Karpas-422 (cell line): ENCODE data around the gene KRTAP4-3. TPM values are rescaled to one million over a fixed set of nuclear protein-coding genes. Genes with fewer than 3 reads are reported as not detected.
"Not testable (repeated sequence)": the region's sequence is repeated elsewhere in the genome, so short reads cannot be mapped to it uniquely, and the experiment has no call there.

Experiments
- DNase-seq: peaks from one replicate; pipeline ENCODE4 v3.0.0-alpha.2; 2015
- H2AFZ ChIP-seq: fragments of 200-600 bp; sonication (generic); 2 replicates; pipeline ENCODE4 v1.6.1; 2014; ENCODE audit warnings: antibody characterized with exemption, low read length, mixed read lengths
- H3K27ac ChIP-seq: fragments of 200-600 bp; sonication (generic); 2 replicates; pipeline ENCODE4 v1.5.1; 2014; ENCODE audit warnings: mild to moderate bottlenecking, low read length, moderate library complexity
- H3K27me3 ChIP-seq: fragments of 200-600 bp; sonication (generic); 2 replicates; pipeline ENCODE4 v1.6.1; 2014; ENCODE audit warnings: low read length, mixed read lengths
- H3K36me3 ChIP-seq: fragments of 200-600 bp; sonication (generic); 2 replicates; pipeline ENCODE4 v1.6.1; 2014; ENCODE audit warnings: low read length, mixed read lengths; ENCODE audit not compliant: insufficient read depth
- H3K4me1 ChIP-seq: fragments of 200-600 bp; sonication (generic); 2 replicates; pipeline ENCODE4 v1.6.1; 2014; ENCODE audit warnings: mild to moderate bottlenecking, low read length, mixed read lengths
- H3K4me2 ChIP-seq: fragments of 200-600 bp; sonication (generic); 2 replicates; pipeline ENCODE4 v1.6.1; 2014; ENCODE audit warnings: low read length, low read depth, mild to moderate bottlenecking; ENCODE audit not compliant: poor library complexity, severe bottlenecking
- H3K4me3 ChIP-seq: fragments of 200-600 bp; sonication (generic); 2 replicates; pipeline ENCODE4 v1.5.1; 2014; ENCODE audit warnings: mild to moderate bottlenecking, antibody characterized with exemption, low read length, mixed read lengths
- H3K79me2 ChIP-seq: fragments of 200-600 bp; sonication (generic); 2 replicates; pipeline ENCODE4 v1.6.1; 2014; ENCODE audit warnings: mild to moderate bottlenecking, low read length, mixed read lengths
- H3K9ac ChIP-seq: fragments of 200-600 bp; sonication (generic); 2 replicates; pipeline ENCODE4 v1.6.0; 2014; ENCODE audit warnings: low read length
- H3K9me2 ChIP-seq: fragments of 200-600 bp; sonication (generic), shearing (Covaris generic); replicated peaks from 2 replicates; pipeline ENCODE4 v1.6.0; 2014; ENCODE audit warnings: mild to moderate bottlenecking, low read length, moderate library complexity; ENCODE audit not compliant: insufficient read depth
- H3K9me3 ChIP-seq: fragments of 300-700, 200-600 bp; sonication (generic); 2 replicates; pipeline ENCODE4 v1.6.1; 2014; ENCODE audit warnings: low read length, mixed read lengths
- H4K20me1 ChIP-seq: fragments of 200-600 bp; sonication (generic); 2 replicates; pipeline ENCODE4 v1.6.1; 2014; ENCODE audit warnings: mild to moderate bottlenecking, antibody characterized with exemption, low read length, low read depth; ENCODE audit not compliant: insufficient read depth
- total RNA-seq: library from RNA; depleted of rRNA; stranded (reverse); fragments of >200 nt; shearing (Covaris generic); gene quantifications from 2 replicates; pipeline ENCODE4 v1.2.3, GENCODE V29; 2014; ENCODE audit warnings: low replicate concordance; rRNA removed

Gene KRTAP4-3
- not detected in 2 replicates for total RNA-seq

- Histone ChIP-seq H3K9me3 (no peaks in the 10 kb centered on the region), H3K27ac (no peak within 1 kb of the TSS), H3K36me3 (no peaks in the 10 kb centered on the region), H3K4me3 (no peak within 1 kb of the TSS), H4K20me1 (no peaks in the 10 kb centered on the region), H3K4me2 (no peak within 1 kb of the TSS), H3K27me3 (no peaks in the 10 kb centered on the region), H3K9ac (no peak within 1 kb of the TSS), H3K79me2 (no peaks in the 10 kb centered on the region), H3K4me1 (no peaks in the 10 kb centered on the region), H3K9me2 (no peaks in the 10 kb centered on the region), H2AFZ (no peak within 1 kb of the TSS)
- DNase-seq: no peak
Observed at GRCh38 chr17:41168121-41168520, at the start of gene KRTAP4-3. Gene KRTAP4-3 (minus strand): TSS chr17:41168221. CDS start chr17:41168172, 49 bp downstream.

- H3K4me1 ChIP-seq: no peaks in the 10 kb centered on the region
- no peak overlapping the region for H3K27ac ChIP-seq
- no peaks in the 10 kb centered on the region for H3K79me2 ChIP-seq
- H4K20me1 ChIP-seq: no peaks in the 10 kb centered on the region
- H3K9ac ChIP-seq: no peak overlapping the region
- no peak overlapping the region for H2AFZ ChIP-seq
- no peaks in the 10 kb centered on the region for H3K27me3 ChIP-seq
- H3K9me3 ChIP-seq: no peaks in the 10 kb centered on the region
- H3K4me3 ChIP-seq: no peak overlapping the region
- no peaks in the 10 kb centered on the region for H3K9me2 ChIP-seq
- no peak for DNase-seq
- H3K36me3 ChIP-seq: no peaks in the 10 kb centered on the region
- no peak overlapping the region for H3K4me2 ChIP-seq
Observed at GRCh38 chr17:41215681-41216080, 47.7 kb upstream of the KRTAP4-3 start.

DNA sequence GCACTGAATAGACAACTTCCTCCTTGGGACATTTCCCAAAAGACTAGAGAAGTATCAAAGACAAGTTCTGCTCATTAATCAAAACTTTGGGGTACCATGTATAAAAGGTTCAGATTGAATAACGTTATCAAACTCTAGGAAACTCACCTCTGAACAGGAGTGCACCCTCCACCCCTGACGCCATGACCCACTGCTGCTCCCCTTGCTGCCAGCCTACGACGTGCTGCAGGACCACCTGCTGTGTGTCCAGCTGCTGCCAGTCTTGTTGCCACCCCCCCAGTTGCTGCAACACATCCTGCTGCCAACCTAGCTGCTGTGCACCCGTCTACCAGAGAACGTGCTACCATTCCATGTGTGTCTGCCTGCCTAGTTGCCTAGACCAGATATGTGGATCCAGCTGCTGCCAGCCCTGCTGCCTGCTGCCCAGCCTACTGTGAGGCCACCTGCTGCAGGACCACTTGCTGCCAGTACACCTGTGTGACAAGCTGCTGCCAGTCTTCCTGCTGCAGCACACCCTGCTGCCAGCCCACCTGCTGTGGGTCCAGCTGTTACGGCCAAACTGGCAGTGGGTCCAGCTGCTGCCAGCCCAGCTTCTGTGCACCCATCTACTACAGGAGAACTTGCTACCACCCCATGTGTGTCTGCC lies 44.6 kb upstream of the KRTAP4-3 start:
- Histone ChIP-seq H3K79me2 (no peaks in the 10 kb centered on the region), H3K9me3 (no peaks in the 10 kb centered on the region), H3K27me3 (no peaks in the 10 kb centered on the region), H3K4me1 (no peaks in the 10 kb centered on the region), H3K36me3 (no peaks in the 10 kb centered on the region), H3K27ac (no peak overlapping the region), H2AFZ (no peak overlapping the region), H3K4me3 (no peak overlapping the region), H4K20me1 (no peaks in the 10 kb centered on the region), H3K9ac (no peak overlapping the region), H3K4me2 (no peak overlapping the region), H3K9me2 (no peaks in the 10 kb centered on the region)
- DNase-seq: no peak

GRCh38 chr17:41211845-41212466 lies 43.9 kb upstream of the KRTAP4-3 start:
- no peaks in the 10 kb centered on the region for H3K9me2 ChIP-seq
- H3K36me3 ChIP-seq: no peaks in the 10 kb centered on the region
- H3K4me3 ChIP-seq: no peak overlapping the region
- H3K4me2 ChIP-seq: no peak overlapping the region
- no peak overlapping the region for H2AFZ ChIP-seq
- no peaks in the 10 kb centered on the region for H3K27me3 ChIP-seq
- H3K79me2 ChIP-seq: no peaks in the 10 kb centered on the region
- H3K9me3 ChIP-seq: no peaks in the 10 kb centered on the region
- no peaks in the 10 kb centered on the region for H3K4me1 ChIP-seq
- no peaks in the 10 kb centered on the region for H4K20me1 ChIP-seq
- no peak overlapping the region for H3K27ac ChIP-seq
- no peak for DNase-seq
- H3K9ac ChIP-seq: no peak overlapping the region

DNA sequence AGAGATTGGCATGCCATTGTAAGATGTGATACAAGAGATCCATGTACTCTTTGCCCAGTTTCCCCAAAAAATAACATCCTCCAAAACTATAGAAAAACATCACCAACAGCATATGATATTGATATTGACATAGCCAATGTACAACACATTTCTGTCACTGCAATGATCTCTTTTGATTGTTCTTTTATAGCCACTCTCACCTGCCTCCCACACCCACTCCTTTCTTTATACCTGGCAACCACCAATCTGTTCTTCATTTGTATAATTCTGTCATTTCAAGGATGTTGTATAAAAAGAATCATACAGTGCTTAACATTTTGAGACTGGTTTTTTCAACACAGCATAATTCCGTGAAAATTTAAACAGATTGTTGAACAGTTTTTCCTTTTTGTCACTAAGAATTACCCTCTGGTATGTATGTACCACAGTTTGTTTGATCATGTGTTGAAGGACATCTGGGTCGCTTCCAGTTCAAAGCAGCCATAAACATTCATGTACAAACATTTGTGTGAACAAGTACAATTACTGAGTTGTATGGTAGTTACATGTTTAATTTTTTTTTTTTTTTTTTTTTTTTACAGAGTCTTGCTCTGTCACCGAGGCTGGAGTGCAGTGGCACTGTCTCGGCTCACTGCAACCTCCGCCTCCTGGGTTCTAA lies 31.5 kb upstream of the KRTAP4-3 start:
- no peak overlapping the region for H3K4me2 ChIP-seq
- no peaks in the 10 kb centered on the region for H3K36me3 ChIP-seq
- no peaks in the 10 kb centered on the region for H3K79me2 ChIP-seq
- no peaks in the 10 kb centered on the region for H3K9me3 ChIP-seq
- H4K20me1 ChIP-seq: no peaks in the 10 kb centered on the region
- H3K9me2 ChIP-seq: no peaks in the 10 kb centered on the region
- no peaks in the 10 kb centered on the region for H3K27me3 ChIP-seq
- H3K9ac ChIP-seq: no peak overlapping the region
- no peak overlapping the region for H3K27ac ChIP-seq
- no peak overlapping the region for H3K4me3 ChIP-seq
- no peak overlapping the region for H2AFZ ChIP-seq
- H3K4me1 ChIP-seq: no peaks in the 10 kb centered on the region
- no peak for DNase-seq

DNA sequence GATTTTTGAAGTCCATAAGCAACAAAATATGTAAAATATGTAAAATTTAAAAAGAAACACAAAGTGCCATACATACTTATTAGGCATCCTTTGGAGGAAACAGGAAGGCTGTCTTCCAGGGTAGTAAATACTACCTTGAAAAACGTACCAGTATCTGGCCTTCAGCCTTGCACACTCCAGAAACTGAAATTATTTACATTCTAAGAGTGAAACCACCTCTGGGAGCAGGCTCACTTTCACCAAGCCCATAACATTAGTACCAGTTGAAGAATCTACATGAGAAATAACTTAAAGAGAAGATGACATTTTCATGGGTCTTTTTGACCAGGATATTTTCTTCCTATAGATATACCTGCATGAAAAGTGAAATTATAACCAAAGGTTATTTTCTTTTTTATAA lies 28.0 kb upstream of the KRTAP4-3 start:
- H3K4me2 ChIP-seq: no peak overlapping the region
- no peak overlapping the region for H3K27ac ChIP-seq
- DNase-seq: no peak
- H3K4me1 ChIP-seq: no peaks in the 10 kb centered on the region
- H3K4me3 ChIP-seq: no peak overlapping the region
- H3K9me2 ChIP-seq: no peaks in the 10 kb centered on the region
- no peaks in the 10 kb centered on the region for H3K27me3 ChIP-seq
- no peaks in the 10 kb centered on the region for H3K79me2 ChIP-seq
- H2AFZ ChIP-seq: no peak overlapping the region
- no peaks in the 10 kb centered on the region for H4K20me1 ChIP-seq
- no peaks in the 10 kb centered on the region for H3K9me3 ChIP-seq
- H3K9ac ChIP-seq: no peak overlapping the region
- H3K36me3 ChIP-seq: no peaks in the 10 kb centered on the region

DNA sequence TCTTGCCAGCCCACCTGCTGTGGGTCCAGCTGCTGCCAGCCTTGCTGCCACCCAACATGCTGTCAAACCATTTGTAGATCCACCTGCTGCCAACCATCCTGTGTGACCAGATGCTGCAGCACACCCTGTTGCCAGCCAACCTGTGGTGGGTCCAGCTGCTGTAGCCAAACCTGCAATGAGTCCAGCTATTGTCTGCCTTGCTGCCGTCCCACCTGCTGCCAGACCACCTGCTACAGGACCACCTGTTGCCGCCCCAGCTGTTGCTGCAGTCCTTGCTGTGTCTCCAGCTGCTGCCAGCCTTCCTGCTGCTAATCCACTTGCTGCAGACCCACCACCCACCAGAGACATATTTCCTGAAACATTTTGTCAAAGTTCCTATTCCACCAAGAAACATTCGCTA lies 22.3 kb upstream of the KRTAP4-3 start:
- H2AFZ ChIP-seq: no peak overlapping the region
- no peak overlapping the region for H3K4me3 ChIP-seq
- no peak overlapping the region for H3K27ac ChIP-seq
- no peak overlapping the region for H3K4me2 ChIP-seq
- no peaks in the 10 kb centered on the region for H3K4me1 ChIP-seq
- H4K20me1 ChIP-seq: no peaks in the 10 kb centered on the region
- no peak for DNase-seq
- H3K79me2 ChIP-seq: no peaks in the 10 kb centered on the region
- no peaks in the 10 kb centered on the region for H3K9me3 ChIP-seq
- H3K9me2 ChIP-seq: no peaks in the 10 kb centered on the region
- H3K36me3 ChIP-seq: no peaks in the 10 kb centered on the region
- no peaks in the 10 kb centered on the region for H3K27me3 ChIP-seq
- H3K9ac ChIP-seq: no peak overlapping the region

- not testable (repeated sequence) for H3K36me3 ChIP-seq, H3K9ac ChIP-seq, H4K20me1 ChIP-seq, H3K27ac ChIP-seq, H3K4me1 ChIP-seq, H3K9me3 ChIP-seq, H3K79me2 ChIP-seq, H3K9me2 ChIP-seq, DNase-seq, H3K27me3 ChIP-seq, H3K4me3 ChIP-seq, H2AFZ ChIP-seq, H3K4me2 ChIP-seq
Observed at GRCh38 chr17:41189837-41190318, 21.9 kb upstream of the KRTAP4-3 start, which contains the start of gene KRTAP9-1. Gene KRTAP9-1 (plus strand): TSS chr17:41189887. CDS start chr17:41189887, 0 bp downstream.
